Measurements from ENCODE around the gene ZNF641.
A peak's percentile ranks its signal among the peaks of the same experiment; 100 is the strongest.

Gene ZNF641

DNA sequence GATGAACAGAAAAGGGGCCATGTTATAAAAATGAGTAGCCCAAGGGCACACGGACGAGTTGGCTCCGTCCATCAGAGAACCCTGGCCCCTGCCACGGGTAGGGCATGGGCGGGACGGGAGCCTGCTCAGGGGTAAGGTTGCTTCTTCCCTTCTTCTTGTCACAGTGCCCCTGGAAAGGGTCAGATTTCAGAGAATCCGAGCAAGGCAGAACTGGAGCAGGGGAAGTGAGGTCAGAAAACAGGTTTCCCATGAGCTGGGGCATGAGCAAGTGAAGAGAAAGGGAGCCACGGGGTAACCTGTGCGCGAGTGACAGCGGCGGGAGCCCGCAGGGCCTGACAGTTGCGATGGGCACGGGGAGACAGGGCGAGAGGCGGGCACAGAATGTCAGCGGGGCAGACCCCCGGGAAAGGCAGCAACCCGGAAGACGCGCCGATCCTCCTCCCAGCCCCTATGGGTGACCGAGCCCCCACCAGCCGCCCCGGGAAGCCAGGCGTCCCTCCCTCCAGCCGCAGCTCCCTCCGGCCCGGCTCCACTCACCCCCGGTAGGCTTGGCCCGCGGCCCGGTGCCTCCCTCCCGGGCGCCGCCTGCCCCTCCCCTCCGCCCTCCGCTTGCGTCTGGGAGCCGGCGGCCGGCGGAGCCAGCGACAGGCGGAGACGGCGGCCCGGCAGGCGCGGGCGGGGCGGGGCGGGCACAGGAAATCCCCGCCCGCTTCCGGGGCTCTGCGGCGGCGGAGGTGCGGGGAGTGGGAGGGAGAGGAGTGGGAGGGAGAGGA lies at the start of gene ZNF641:
TSS of gene ZNF641 (minus strand) at position 671 of the 773 bp plus-strand sequence. CDS start 2,829 bp downstream, outside the sequence.
- Histone ChIP-seq H3K27me3 (ENCODE audit: insufficient read depth, low read depth, severe bottlenecking) (no peaks in the 10 kb centered on the region), H3K36me3 (peaks cover 4% of the 10 kb centered on the region; the same call in 1 of the 2 replicates), H3K27ac (peak within 1 kb of the TSS; percentile 65), H3K4me3 (ENCODE audit: low read depth, low read length) (peak within 1 kb of the TSS; percentile 86), H3K9me3 (ENCODE audit: severe bottlenecking) (no peaks in the 10 kb centered on the region)
- TF ChIP-seq, protein P1, sequence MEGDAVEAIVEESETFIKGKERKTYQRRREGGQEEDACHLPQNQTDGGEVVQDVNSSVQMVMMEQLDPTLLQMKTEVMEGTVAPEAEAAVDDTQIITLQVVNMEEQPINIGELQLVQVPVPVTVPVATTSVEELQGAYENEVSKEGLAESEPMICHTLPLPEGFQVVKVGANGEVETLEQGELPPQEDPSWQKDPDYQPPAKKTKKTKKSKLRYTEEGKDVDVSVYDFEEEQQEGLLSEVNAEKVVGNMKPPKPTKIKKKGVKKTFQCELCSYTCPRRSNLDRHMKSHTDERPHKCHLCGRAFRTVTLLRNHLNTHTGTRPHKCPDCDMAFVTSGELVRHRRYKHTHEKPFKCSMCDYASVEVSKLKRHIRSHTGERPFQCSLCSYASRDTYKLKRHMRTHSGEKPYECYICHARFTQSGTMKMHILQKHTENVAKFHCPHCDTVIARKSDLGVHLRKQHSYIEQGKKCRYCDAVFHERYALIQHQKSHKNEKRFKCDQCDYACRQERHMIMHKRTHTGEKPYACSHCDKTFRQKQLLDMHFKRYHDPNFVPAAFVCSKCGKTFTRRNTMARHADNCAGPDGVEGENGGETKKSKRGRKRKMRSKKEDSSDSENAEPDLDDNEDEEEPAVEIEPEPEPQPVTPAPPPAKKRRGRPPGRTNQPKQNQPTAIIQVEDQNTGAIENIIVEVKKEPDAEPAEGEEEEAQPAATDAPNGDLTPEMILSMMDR (IDR thresholded peaks at IDR 0.05; ENCODE audit: low read depth, low read length) = no peak
- peak; percentile 82 for DNase-seq

DNA sequence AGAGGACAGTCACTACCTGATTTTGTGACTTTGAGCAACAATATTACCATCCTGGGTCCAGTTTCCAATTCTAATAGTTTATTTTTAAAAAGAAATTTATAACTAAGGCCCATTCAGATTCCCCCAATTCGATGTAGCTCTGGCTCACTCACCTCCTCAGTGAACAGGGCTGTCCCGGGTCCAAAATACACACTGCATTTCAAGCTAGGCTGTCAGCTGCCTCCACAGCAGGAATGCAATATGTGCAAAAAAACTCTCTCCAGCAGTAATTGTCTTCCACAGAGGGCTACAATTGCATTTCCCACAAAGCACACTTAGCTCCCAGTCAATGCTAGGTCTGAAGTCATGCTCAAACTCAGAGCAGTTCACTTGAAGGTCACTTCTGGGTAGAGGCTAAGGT lies 39.3 kb upstream of the ZNF641 start:
- TF ChIP-seq, protein P1 (IDR thresholded peaks at IDR 0.05; ENCODE audit: low read depth, low read length) = no peak
- no peak overlapping the region for H3K27ac ChIP-seq
- DNase-seq = no peak

DNA sequence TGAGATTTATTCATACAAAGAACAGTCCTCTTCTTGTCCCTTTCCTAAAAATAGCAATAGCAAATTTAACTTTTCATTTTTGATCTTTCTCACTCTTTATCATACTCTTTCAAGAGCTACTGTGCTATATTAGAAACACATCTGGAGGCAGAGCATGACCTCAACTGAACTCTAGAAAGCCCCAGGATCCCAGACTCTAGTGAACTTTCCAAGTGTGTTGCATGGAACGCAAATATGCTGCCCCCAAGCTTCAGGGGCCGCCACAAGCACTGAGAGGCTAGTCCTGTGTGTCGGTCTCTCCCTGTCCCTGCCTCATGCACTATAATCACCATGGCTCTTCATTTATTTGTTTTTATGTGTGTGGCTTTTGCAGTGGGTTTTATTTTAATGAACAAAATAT lies 38.7 kb upstream of the ZNF641 start:
- H3K36me3 ChIP-seq = no peaks in the 10 kb centered on the region
- TF ChIP-seq, protein P1 (IDR thresholded peaks at IDR 0.05; ENCODE audit: low read depth, low read length) = no peak
- peaks cover 2% of the 10 kb centered on the region for H3K9me3 ChIP-seq (ENCODE audit: severe bottlenecking)
- no peak overlapping the region for H3K27ac ChIP-seq
- no peak overlapping the region for H3K4me3 ChIP-seq (ENCODE audit: low read depth, low read length)
- no peak for DNase-seq
- peaks cover 9% of the 10 kb centered on the region for H3K27me3 ChIP-seq (ENCODE audit: insufficient read depth, low read depth, severe bottlenecking)

More for the DNA sequence above, 39.3 kb upstream of the ZNF641 start:
- H3K27me3 ChIP-seq (ENCODE audit: insufficient read depth, low read depth, severe bottlenecking) = peaks cover 15% of the 10 kb centered on the region
- no peaks in the 10 kb centered on the region for H3K9me3 ChIP-seq (ENCODE audit: severe bottlenecking)
- H3K4me3 ChIP-seq (ENCODE audit: low read depth, low read length) = no peak overlapping the region
- no peaks in the 10 kb centered on the region for H3K36me3 ChIP-seq

DNA sequence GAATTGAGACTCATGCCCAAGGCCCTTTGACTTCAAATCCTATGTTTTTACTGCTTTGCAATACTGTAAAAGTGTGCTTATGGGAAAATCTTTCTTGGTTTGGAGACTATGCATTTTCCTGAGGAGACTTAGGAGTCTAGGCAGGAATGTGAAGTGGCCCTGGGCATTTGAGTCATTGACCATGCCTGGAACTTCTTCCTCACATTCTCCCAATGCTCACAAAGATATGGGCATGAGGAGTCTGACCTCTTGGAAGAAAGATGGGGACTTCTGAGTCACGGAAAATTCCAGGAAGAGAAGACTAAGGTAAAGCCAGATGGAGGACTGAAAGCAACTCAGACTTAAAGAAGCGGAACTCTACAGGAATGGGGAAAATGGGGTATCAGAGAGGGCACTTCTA lies 38.2 kb upstream of the ZNF641 start:
- no peak overlapping the region for H3K27ac ChIP-seq
- TF ChIP-seq, protein P1 (IDR thresholded peaks at IDR 0.05; ENCODE audit: low read depth, low read length) = no peak
- H3K4me3 ChIP-seq (ENCODE audit: low read depth, low read length) = no peak overlapping the region
- H3K27me3 ChIP-seq (ENCODE audit: insufficient read depth, low read depth, severe bottlenecking) = peaks cover 5% of the 10 kb centered on the region
- H3K36me3 ChIP-seq = no peaks in the 10 kb centered on the region
- DNase-seq = no peak
- peaks cover 2% of the 10 kb centered on the region for H3K9me3 ChIP-seq (ENCODE audit: severe bottlenecking)

DNA sequence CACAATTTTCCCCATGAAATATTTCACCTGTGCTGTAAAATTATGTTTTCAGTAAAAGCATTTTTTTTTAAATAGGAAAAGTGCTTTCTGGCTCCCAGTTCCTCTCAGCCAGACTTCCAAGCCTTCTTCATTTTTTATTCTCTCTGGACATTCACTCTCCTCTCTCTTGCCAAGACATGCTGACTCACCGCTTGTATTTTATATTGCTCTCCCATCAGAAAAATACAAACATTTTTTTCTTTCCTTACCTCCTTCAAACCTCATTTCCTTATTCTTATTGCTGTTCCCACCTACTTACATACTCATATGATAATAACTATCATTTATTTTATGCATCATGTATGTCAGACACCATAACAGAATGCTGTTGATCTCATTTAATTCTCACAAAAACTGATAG lies 37.7 kb upstream of the ZNF641 start:
- Histone ChIP-seq H3K9me3 (ENCODE audit: severe bottlenecking) (peaks cover 2% of the 10 kb centered on the region), H3K27me3 (ENCODE audit: insufficient read depth, low read depth, severe bottlenecking) (peaks cover 3% of the 10 kb centered on the region), H3K27ac (no peak overlapping the region), H3K4me3 (ENCODE audit: low read depth, low read length) (no peak overlapping the region), H3K36me3 (no peaks in the 10 kb centered on the region)
- TF ChIP-seq, protein P1 (IDR thresholded peaks at IDR 0.05; ENCODE audit: low read depth, low read length) = no peak
- DNase-seq = no peak
